ENCODE data around the gene BCL11B.

The BCL11B gene

DNA sequence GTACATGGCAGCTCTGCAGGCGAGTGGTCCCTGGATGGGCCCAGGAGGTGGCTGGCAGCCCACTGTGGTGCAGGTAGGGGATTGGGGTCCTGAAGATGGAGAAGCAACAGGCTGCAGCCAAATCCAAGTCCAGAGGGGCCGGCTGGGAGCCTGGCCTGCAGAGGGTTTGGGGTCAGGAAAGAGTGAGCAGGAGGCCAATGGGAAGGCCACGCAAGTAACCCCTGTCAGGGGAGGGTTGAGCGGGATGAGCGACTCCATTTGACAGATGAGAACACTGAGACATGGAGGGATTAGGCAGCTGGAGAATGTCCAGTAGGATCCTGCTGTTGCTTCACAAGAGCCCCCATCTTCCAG lies 136.0 kb downstream of the BCL11B start:
- Mint-ChIP-seq H3K36me3 (ENCODE audit: insufficient read depth) (peaks cover 7% of the 10 kb centered on the region), H3K4me1 (peaks cover 19% of the 10 kb centered on the region), H3K4me3 (no peak overlapping the region), H3K9me3 (no peaks in the 10 kb centered on the region), H3K27ac (ENCODE audit: low read depth) (peak overlapping the region; percentile 55), H3K27me3 (no peaks in the 10 kb centered on the region)
- DNase-seq (ENCODE audit: low spot score in 2 of 2), result peak in 1 of 2 donors; percentile 11
- no peak for ATAC-seq (replicated peaks; ENCODE audit: extremely low read depth, poor library complexity, severe bottlenecking)

DNA sequence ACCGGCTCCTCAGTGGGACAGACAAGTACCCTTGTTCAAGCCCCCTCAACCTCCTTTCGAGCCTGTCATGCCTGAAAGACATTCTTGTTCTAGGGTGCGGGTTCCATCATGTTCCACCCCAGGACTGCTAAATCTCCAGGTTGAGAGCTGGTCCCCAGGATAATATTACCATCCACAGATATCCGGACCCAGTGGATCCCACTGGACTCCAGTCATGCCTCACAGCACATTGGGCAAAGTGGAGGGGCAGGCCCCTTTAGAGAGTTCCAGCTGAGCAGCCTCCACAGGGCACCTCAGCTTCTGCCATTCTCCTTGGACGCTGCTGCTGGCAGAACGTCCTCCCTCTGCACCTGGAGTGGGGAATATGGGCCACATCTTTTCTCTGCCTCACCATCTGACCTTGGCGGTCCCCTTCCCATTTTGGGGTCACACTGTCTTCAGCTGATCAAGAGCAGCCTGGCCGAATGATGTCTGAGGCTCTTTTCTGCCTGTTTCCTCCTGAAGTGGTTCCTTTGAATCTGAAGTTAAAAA lies 137.4 kb downstream of the BCL11B start:
- H3K9me3 Mint-ChIP-seq, result no peaks in the 10 kb centered on the region
- H3K4me1 Mint-ChIP-seq, result peaks cover 27% of the 10 kb centered on the region
- H3K4me3 Mint-ChIP-seq, result no peak overlapping the region
- H3K27ac Mint-ChIP-seq (ENCODE audit: low read depth), result no peak overlapping the region
- ATAC-seq (replicated peaks; ENCODE audit: extremely low read depth, poor library complexity, severe bottlenecking) (no peak), DNase-seq (ENCODE audit: low spot score in 2 of 2) (peak in 1 of 2 donors; percentile 9)
- H3K27me3 Mint-ChIP-seq, result no peaks in the 10 kb centered on the region
- peaks cover 7% of the 10 kb centered on the region for H3K36me3 Mint-ChIP-seq (ENCODE audit: insufficient read depth)

DNA sequence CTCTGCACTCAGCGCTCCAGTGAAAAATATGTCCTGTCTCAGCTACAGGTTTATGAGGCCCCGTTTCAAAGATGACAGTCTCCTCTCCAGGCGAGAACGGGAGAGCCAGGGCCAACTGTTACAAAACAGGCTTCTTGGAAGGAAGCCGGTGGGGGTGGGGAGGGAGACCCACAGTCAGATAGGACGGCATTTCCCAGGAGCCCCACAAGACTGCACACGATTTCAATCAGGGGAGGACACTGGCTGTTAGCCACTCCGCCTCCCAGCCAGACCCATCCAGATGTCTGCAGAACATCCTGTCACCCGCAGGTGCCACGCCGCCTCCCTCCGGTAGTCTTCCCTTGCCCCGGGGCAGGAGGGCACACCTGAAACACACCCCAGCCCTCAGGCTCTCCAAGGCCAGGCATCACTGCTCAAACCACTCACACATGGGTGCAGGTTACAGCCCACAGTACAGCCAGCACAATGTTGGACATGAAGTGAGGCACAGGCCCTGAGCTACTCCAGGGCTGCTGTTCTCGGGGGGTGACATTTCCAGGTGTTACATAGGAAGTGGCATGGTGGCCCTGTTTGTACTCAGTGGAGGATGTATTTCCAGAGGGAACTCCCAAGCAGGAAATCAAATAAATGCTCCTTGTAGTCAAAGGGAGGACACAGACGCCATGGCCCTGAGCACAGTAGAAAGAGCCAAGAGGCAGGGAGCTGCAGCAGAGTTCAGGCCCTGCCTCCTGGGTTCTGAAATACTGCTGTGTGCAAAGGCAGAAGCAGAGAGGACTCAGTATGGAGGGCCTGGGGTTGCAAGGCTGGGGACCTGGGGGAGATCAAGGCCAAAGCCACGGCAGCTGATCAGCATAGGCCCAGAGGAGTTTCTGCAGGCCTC lies 138.1 kb downstream of the BCL11B start:
- peak; percentile 5 to 7 for DNase-seq (ENCODE audit: low spot score in 2 of 2)
- H3K9me3 Mint-ChIP-seq, result no peaks in the 10 kb centered on the region

GRCh38 chr14:99132821-99133635 lies 139.0 kb downstream of the BCL11B start:
- Mint-ChIP-seq H3K36me3 (ENCODE audit: insufficient read depth) (peaks cover 4% of the 10 kb centered on the region), H3K4me1 (peaks cover 26% of the 10 kb centered on the region), H3K27ac (ENCODE audit: low read depth) (no peak overlapping the region), H3K9me3 (no peaks in the 10 kb centered on the region), H3K4me3 (no peak overlapping the region), H3K27me3 (no peaks in the 10 kb centered on the region)
- DNase-seq (ENCODE audit: low spot score in 2 of 2), result peak in 1 of 2 donors; percentile 1
- ATAC-seq (replicated peaks; ENCODE audit: extremely low read depth, poor library complexity, severe bottlenecking), result no peak

More for the DNA sequence above, 138.1 kb downstream of the BCL11B start:
- no peaks in the 10 kb centered on the region for H3K27me3 Mint-ChIP-seq
- H3K4me3 Mint-ChIP-seq, result no peak overlapping the region
- H3K36me3 Mint-ChIP-seq (ENCODE audit: insufficient read depth), result peaks cover 7% of the 10 kb centered on the region
- H3K4me1 Mint-ChIP-seq, result peaks cover 34% of the 10 kb centered on the region
- H3K27ac Mint-ChIP-seq (ENCODE audit: low read depth), result no peak overlapping the region
- no peak for ATAC-seq (replicated peaks; ENCODE audit: extremely low read depth, poor library complexity, severe bottlenecking)

GRCh38 chr14:99131632-99132271 lies 140.2 kb downstream of the BCL11B start:
- no peaks in the 10 kb centered on the region for H3K9me3 Mint-ChIP-seq
- no peaks in the 10 kb centered on the region for H3K27me3 Mint-ChIP-seq
- no peak overlapping the region for H3K4me3 Mint-ChIP-seq
- peak in 1 of 2 donors; percentile 11 for DNase-seq (ENCODE audit: low spot score in 2 of 2)
- ATAC-seq (replicated peaks; ENCODE audit: extremely low read depth, poor library complexity, severe bottlenecking), result no peak
- peaks cover 4% of the 10 kb centered on the region for H3K36me3 Mint-ChIP-seq (ENCODE audit: insufficient read depth)
- H3K27ac Mint-ChIP-seq (ENCODE audit: low read depth), result no peak overlapping the region
- peaks cover 16% of the 10 kb centered on the region for H3K4me1 Mint-ChIP-seq

DNA sequence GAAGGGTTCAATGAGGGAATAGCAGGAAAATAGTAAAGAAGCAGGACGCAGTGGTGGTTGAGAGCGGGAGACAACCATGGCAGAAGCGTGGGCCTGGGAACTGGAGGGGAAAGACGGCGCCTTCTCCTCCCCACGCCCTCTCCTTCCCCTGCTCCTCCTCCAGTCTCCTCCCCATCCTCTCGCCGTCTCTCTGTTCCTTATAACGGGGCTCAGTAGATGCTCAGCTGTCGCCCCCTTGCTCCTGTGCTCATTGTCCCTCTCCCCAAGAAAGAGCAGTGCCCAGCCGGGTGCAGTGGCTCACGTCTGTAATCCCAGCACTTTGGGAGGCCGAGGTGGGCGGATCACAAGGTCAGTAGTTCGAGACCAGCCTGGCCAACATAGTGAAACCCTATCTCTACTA lies 142.0 kb downstream of the BCL11B start:
- peak overlapping the region; percentile 5 for H3K27ac Mint-ChIP-seq (ENCODE audit: low read depth)
- H3K36me3 Mint-ChIP-seq (ENCODE audit: insufficient read depth), result peaks cover 4% of the 10 kb centered on the region
- H3K4me1 Mint-ChIP-seq, result peaks cover 32% of the 10 kb centered on the region
- no peaks in the 10 kb centered on the region for H3K9me3 Mint-ChIP-seq
- H3K27me3 Mint-ChIP-seq, result no peaks in the 10 kb centered on the region
- no peak for ATAC-seq (replicated peaks; ENCODE audit: extremely low read depth, poor library complexity, severe bottlenecking)
- no peak overlapping the region for H3K4me3 Mint-ChIP-seq
- DNase-seq (ENCODE audit: low spot score in 2 of 2), result peak in 1 of 2 donors; percentile 5

DNA sequence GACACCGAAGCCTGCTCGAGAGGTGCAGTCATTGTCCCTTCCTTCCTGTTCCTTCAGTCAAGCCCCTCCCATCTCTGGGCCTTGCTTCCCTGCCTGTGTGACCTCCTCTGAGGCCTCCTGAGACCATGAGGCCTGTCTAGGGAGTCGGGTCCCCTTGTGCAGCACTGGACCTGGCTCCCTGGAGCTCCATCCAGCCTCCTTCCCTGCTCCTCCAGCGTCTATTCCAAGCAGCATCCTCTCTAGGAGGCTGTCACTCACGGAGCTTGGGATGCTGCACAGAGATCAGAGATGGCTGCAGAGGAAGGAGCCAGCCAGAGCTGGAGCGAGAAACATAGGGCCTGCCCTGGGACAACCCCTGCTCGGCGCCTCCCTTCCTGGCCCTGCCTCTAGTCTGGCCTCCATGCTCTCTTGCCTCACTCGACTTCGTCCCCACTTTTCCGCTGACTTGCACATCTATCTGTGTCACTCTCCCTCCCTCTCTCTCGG lies 142.7 kb downstream of the BCL11B start:
- peak; percentile 6 to 9 for DNase-seq (ENCODE audit: low spot score in 2 of 2)
- Mint-ChIP-seq H3K4me3 (no peak overlapping the region), H3K27ac (ENCODE audit: low read depth) (peak overlapping the region; percentile 5), H3K9me3 (no peaks in the 10 kb centered on the region), H3K36me3 (ENCODE audit: insufficient read depth) (peaks cover 4% of the 10 kb centered on the region), H3K4me1 (peaks cover 32% of the 10 kb centered on the region), H3K27me3 (no peaks in the 10 kb centered on the region)
- ATAC-seq (replicated peaks; ENCODE audit: extremely low read depth, poor library complexity, severe bottlenecking), result no peak

DNA sequence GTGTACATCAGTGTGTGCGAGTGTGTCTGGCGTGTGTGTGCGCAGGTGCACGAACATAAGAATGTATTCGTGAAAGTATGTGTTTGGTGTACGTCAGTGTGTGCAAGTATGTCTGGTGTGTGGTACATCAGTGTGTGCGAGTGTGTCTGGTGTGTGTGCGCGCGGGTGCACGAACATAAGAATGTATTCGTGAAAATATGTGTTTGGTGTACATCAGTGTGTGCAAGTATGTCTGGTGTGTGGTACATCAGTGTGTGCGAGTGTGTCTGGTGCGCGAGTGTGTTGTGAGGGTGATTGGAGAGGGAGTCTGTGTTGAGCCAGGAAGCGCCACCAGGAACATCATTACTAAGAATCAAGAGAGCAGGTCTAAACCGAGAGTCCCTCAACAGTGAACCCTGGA lies 143.8 kb downstream of the BCL11B start:
- no peaks in the 10 kb centered on the region for H3K9me3 Mint-ChIP-seq
- H3K27ac Mint-ChIP-seq (ENCODE audit: low read depth), result no peak overlapping the region
- H3K36me3 Mint-ChIP-seq (ENCODE audit: insufficient read depth), result peaks cover 4% of the 10 kb centered on the region
- H3K4me1 Mint-ChIP-seq, result peaks cover 32% of the 10 kb centered on the region
- no peak overlapping the region for H3K4me3 Mint-ChIP-seq
- DNase-seq (ENCODE audit: low spot score in 2 of 2) (peak in 1 of 2 donors; percentile 5), ATAC-seq (replicated peaks; ENCODE audit: extremely low read depth, poor library complexity, severe bottlenecking) (no peak)
- H3K27me3 Mint-ChIP-seq, result no peaks in the 10 kb centered on the region

DNA sequence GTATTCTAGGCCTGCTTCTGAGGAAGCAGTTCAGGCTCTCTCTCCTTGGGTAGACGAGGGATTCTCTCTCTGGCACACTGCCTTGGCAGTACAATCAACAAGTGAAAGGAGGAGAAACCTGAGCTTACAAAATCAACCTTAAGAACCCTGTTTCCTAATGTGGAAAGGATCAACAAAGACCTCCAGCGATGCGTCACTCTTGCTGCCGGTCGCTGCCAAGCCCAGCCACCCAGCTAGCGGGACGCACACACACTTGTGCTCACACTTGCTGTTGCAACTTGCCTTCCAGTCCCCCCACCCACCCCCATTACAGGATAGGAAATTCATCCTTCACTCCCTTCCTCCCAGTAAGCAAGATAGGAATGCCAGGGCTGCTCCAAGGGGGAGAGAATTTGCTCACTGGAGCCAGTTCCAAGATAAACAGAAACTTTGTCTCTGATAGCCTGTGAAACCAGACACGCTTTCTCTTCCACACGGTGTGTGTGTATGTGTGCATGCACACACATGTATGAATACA lies 144.3 kb downstream of the BCL11B start:
- ATAC-seq (replicated peaks; ENCODE audit: extremely low read depth, poor library complexity, severe bottlenecking), result no peak
- H3K27me3 Mint-ChIP-seq, result no peaks in the 10 kb centered on the region
- H3K4me1 Mint-ChIP-seq, result peaks cover 32% of the 10 kb centered on the region
- H3K4me3 Mint-ChIP-seq, result no peak overlapping the region
- H3K9me3 Mint-ChIP-seq, result no peaks in the 10 kb centered on the region
- H3K36me3 Mint-ChIP-seq (ENCODE audit: insufficient read depth), result peaks cover 2% of the 10 kb centered on the region
- no peak overlapping the region for H3K27ac Mint-ChIP-seq (ENCODE audit: low read depth)
- DNase-seq (ENCODE audit: low spot score in 2 of 2), result peak in 1 of 2 donors; percentile 2

DNA sequence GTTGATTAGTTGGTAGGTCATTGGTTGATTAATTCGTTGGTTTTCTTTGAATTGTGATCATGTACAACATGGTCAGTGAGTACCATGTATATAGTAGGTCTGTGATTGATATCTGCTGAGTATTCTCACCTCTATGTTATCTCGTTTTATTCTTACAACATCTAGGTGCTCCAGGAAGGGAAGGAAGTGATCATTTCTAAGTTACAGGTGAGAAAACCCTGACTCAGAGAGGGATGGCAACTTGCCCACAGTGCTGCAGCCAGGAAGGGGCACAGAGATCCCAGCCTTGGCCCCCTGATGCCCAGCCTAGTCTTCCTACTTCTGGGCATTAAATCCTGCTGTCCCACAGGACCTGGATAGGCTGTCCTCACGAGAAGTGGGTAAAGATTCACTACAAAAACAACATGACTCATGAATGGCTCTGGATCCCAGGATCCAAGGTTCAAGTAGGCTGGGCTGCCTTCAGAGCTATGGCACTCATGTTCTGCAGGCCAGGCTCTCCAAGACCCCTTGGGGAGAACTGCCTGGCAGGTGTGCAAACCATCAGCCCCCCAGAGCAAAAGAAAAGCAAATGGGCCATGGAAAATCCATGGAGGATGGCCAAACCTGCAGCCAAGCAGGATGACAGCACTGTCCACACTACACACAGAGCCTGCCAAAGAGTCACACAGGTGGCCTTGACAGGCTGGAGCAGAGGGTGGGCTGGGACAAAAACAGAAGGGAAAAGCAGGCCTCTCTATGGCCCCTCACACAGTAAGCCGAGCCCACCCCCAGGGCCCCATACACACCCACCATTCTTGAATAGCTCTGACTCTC lies 146.2 kb downstream of the BCL11B start:
- Mint-ChIP-seq H3K27ac (ENCODE audit: low read depth) (no peak overlapping the region), H3K9me3 (no peaks in the 10 kb centered on the region), H3K36me3 (ENCODE audit: insufficient read depth) (no peaks in the 10 kb centered on the region), H3K4me1 (peaks cover 32% of the 10 kb centered on the region), H3K4me3 (no peak overlapping the region), H3K27me3 (no peaks in the 10 kb centered on the region)
- DNase-seq (ENCODE audit: low spot score in 2 of 2) (peak in 1 of 2 donors; percentile 1), ATAC-seq (replicated peaks; ENCODE audit: extremely low read depth, poor library complexity, severe bottlenecking) (no peak)

GRCh38 chr14:99125113-99125512 lies 146.9 kb downstream of the BCL11B start:
- DNase-seq (ENCODE audit: low spot score in 2 of 2) (peak in 1 of 2 donors; percentile 11), ATAC-seq (replicated peaks; ENCODE audit: extremely low read depth, poor library complexity, severe bottlenecking) (no peak)
- Mint-ChIP-seq H3K4me3 (no peak overlapping the region), H3K27me3 (no peaks in the 10 kb centered on the region), H3K9me3 (no peaks in the 10 kb centered on the region), H3K4me1 (peaks cover 29% of the 10 kb centered on the region), H3K27ac (ENCODE audit: low read depth) (no peak overlapping the region), H3K36me3 (ENCODE audit: insufficient read depth) (no peaks in the 10 kb centered on the region)

Measured in central memory CD8-positive, alpha-beta T cell (primary cell).